GM12891 (cell line): ENCODE measurements around the gene TNFAIP2.

Source experiments
- DNase-seq: peaks from one replicate; pipeline ENCODE4 v3.0.0; 2011; ENCODE audit warnings: low spot score; ENCODE audit not compliant: insufficient read length
- FAIRE-seq: peaks from 2 replicates; lab custom pipeline; 2011; peaks lifted over from hg19 to GRCh38; lab: Jason Lieb, UNC
- PAX5 ChIP-seq: IDR thresholded peaks from 2 replicates; pipeline ENCODE4 v1.6.1; 2011; ENCODE audit warnings: low read length, moderate library complexity, mild to moderate bottlenecking; ENCODE audit not compliant: insufficient read depth, severe bottlenecking
- POLR2A ChIP-seq: IDR thresholded peaks from 2 replicates; pipeline ENCODE4 v1.6.1; 2011; ENCODE audit warnings: low read depth, low read length, control low read depth
- POLR2AphosphoS5 ChIP-seq: IDR thresholded peaks from 2 replicates; pipeline ENCODE4 v1.6.1; 2011; ENCODE audit warnings: low read depth, low read length, control low read depth
- POU2F2 ChIP-seq: IDR thresholded peaks from 2 replicates; pipeline ENCODE4 v1.6.1; 2011; ENCODE audit warnings: low read depth, mild to moderate bottlenecking, control low read depth, low read length, moderate library complexity
- SPI1 ChIP-seq: IDR thresholded peaks from 2 replicates; pipeline ENCODE4 v1.6.1; 2011; ENCODE audit warnings: low read depth, low read length, control low read depth
- TAF1 ChIP-seq: IDR thresholded peaks from 2 replicates; pipeline ENCODE4 v1.6.1; 2011; ENCODE audit warnings: low read depth, low read length, control low read depth

Gene TNFAIP2

DNA sequence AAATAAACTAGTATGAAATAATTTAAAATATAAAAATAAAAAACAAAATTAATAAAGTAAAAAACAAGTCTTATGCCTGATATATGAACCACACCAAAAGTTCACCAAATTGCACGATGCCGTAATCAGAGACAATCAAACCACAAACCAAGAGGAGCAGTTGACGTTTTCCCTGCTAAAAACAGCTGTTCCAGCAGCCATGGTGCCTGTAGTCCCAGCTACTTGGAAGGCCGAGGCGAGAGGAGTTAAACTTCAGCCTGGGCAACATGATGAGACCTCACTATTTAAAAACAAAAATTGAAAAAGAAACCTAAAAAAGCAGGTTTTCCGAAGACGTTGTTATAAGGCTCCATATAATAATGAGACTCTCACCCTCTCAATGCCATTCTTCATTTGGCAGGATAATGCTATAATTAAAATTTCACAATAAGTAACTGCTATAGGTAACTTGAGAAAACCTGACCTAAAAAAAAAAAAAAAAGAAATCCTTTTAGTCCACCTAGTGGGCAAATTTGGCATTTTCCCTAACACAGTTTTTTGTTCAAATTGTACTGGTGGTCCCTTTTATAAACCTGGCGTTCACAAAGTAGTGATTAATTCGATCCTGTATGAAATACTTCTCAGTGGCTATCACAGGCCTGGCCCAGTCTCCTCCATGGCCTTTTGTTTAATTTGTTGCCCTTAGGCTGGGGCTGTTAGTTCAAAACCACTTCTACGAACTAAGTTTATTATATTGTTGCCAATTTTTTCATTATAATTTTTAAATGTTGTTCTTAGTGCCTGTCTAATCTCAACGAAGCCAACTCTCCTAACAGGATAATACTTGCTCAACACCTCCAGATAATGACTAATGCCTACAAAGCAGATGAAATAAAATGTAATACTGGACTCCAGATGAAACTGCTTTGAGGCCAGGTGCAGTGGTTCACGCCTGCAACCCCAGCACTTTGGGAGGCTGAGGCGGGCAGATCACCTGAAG lies 62.1 kb downstream of the TNFAIP2 start:
- FAIRE-seq: no peak
- DNase-seq: no peak
- TF ChIP-seq POU2F2: no peak
- no peak for TF ChIP-seq PAX5
- TF ChIP-seq SPI1: no peak
- no peak for TF ChIP-seq POLR2AphosphoS5
- no peak for TF ChIP-seq TAF1
- no peak for TF ChIP-seq POLR2A

- FAIRE-seq: no peak
- TF ChIP-seq SPI1 (no peak), POLR2AphosphoS5 (no peak), TAF1 (no peak), PAX5 (no peak), POU2F2 (no peak), POLR2A (no peak)
These were observed 63.1 kb downstream of the TNFAIP2 start for GRCh38 chr14:103186241-103186822.

More at GRCh38 chr14:103186241-103186822, 63.1 kb downstream of the TNFAIP2 start:
- DNase-seq: no peak
